Skeletal muscle tissue (tissue), 4 donors: ENCODE measurements around the gene PHETA1. TPM values are rescaled to one million over a fixed set of nuclear protein-coding genes. Genes with fewer than 3 reads are reported as not detected.

Experiments used
- H3K27ac ChIP-seq: one replicate; pipeline ENCODE4 v1.7.0; 2013; ENCODE audit warnings: mild to moderate bottlenecking, low read depth, low read length, inconsistent platforms
- H3K27me3 ChIP-seq, 3 donors: one replicate each; pipeline ENCODE4 v1.7.0; 2013; ENCODE audit warnings: low read length in 3 of 3; ENCODE audit not compliant: control insufficient read depth in 3 of 3, insufficient read depth in 3 of 3
- H3K36me3 ChIP-seq, 3 donors: one replicate each; pipeline ENCODE4 v1.7.0; 2013; ENCODE audit warnings: low read length in 3 of 3; ENCODE audit not compliant: control insufficient read depth in 3 of 3, insufficient read depth in 3 of 3
- H3K4me1 ChIP-seq, 3 donors: one replicate each; pipeline ENCODE4 v1.7.0; 2013; ENCODE audit warnings: low read length in 3 of 3, mild to moderate bottlenecking in 3 of 3; ENCODE audit not compliant: control insufficient read depth in 3 of 3, insufficient read depth in 3 of 3
- H3K4me3 ChIP-seq, 3 donors: one replicate each; pipeline ENCODE4 v1.7.0; 2013; ENCODE audit warnings: low read length in 3 of 3
- H3K9ac ChIP-seq, 3 donors: one replicate each; pipeline ENCODE4 v1.7.0; 2013; ENCODE audit warnings: low read length in 3 of 3, mild to moderate bottlenecking in 3 of 3, moderate library complexity in 2 of 3, low read depth in 1 of 3
- H3K9me3 ChIP-seq, 3 donors: one replicate each; pipeline ENCODE4 v1.7.0; 2013; ENCODE audit warnings: low read length in 3 of 3; ENCODE audit not compliant: control insufficient read depth in 3 of 3
- total RNA-seq: library from RNA; depleted of rRNA; stranded (reverse); fragments of >200 nt; gene quantifications from one replicate; pipeline ENCODE4 v1.2.3, GENCODE V29; 2014
- donor health status: Osteomylitis.

The PHETA1 gene
- total RNA-seq, 1 donor from 2014 or later: 2.6 TPM

- no peak overlapping the region for H3K27ac ChIP-seq
- no peak overlapping the region for H3K4me3 ChIP-seq
- H3K27me3 ChIP-seq: peaks cover 0 to 7% (median 3%) of the 10 kb centered on the region in 3 donors
- H3K9me3 ChIP-seq: no peaks in the 10 kb centered on the region
- H3K9ac ChIP-seq: no peak overlapping the region
- H3K4me1 ChIP-seq: no peaks in the 10 kb centered on the region
- no peaks in the 10 kb centered on the region for H3K36me3 ChIP-seq
These were observed 37.8 kb downstream of the PHETA1 start for GRCh38 chr12:111330800-111331752.

DNA sequence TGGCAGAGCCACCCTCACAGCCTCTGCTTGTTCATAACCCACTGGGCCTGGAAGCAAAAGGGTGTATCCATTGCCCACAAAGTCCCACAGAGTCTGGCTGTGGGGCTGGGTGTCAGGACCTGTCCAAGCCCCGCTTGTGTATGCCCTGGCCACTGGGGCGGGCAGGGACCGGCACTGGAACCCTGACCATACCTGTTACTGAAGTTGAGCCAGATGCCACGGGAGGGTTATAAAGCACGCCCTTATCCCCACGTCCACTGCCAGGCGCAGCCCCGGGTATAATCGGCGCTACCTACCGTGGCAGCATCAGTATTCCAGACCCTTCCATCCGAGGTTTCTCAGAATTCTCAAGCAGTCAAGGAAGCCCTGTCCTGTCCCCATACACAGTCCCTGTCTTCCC, 40.8 kb downstream of the PHETA1 start:
- Histone ChIP-seq H3K27ac (no peak overlapping the region), H3K9ac (no peak overlapping the region), H3K9me3 (no peaks in the 10 kb centered on the region), H3K4me1 (no peaks in the 10 kb centered on the region), H3K27me3 (peaks cover 0 to 7% (median 3%) of the 10 kb centered on the region in 3 donors), H3K4me3 (no peak overlapping the region), H3K36me3 (no peaks in the 10 kb centered on the region)

DNA sequence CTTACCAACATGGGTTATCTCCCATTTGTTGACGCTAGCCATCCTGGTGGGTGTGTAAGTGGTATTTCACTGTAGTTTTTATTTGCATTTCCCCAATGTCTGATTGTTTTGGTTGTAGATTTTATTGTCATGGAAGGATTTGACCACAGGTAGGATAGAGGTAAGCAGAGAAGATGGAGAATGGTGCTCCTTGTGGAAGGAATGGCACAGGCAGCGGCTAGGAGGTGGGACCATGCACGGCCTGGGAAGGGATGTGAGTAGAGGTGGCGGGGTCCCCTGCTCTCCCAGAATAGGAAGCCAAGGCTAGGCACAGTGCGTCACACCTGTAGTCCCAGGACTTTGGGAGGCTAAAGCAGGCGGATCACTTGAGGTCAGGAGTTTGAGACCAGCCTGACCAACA, 41.4 kb downstream of the PHETA1 start:
- H3K36me3 ChIP-seq: no peaks in the 10 kb centered on the region
- H3K4me3 ChIP-seq: no peak overlapping the region
- H3K9me3 ChIP-seq: no peaks in the 10 kb centered on the region
- no peak overlapping the region for H3K9ac ChIP-seq
- no peak overlapping the region for H3K27ac ChIP-seq
- peaks cover 0 to 7% (median 3%) of the 10 kb centered on the region in 3 donors for H3K27me3 ChIP-seq
- no peaks in the 10 kb centered on the region for H3K4me1 ChIP-seq

GRCh38 chr12:111322336-111323250, 46.3 kb downstream of the PHETA1 start:
- H3K9ac ChIP-seq: no peak overlapping the region

GRCh38 chr12:111321317-111321716, 47.6 kb downstream of the PHETA1 start:
- H3K36me3 ChIP-seq: no peaks in the 10 kb centered on the region
- H3K4me1 ChIP-seq: no peaks in the 10 kb centered on the region
- H3K9me3 ChIP-seq: no peaks in the 10 kb centered on the region
- no peak overlapping the region for H3K4me3 ChIP-seq
- H3K27me3 ChIP-seq: peaks cover 0 to 7% (median 3%) of the 10 kb centered on the region in 3 donors
- no peak overlapping the region for H3K9ac ChIP-seq
- no peak overlapping the region for H3K27ac ChIP-seq

More at GRCh38 chr12:111322336-111323250, 46.3 kb downstream of the PHETA1 start:
- H3K36me3 ChIP-seq: no peaks in the 10 kb centered on the region
- no peaks in the 10 kb centered on the region for H3K9me3 ChIP-seq
- H3K4me1 ChIP-seq: no peaks in the 10 kb centered on the region
- no peak overlapping the region for H3K27ac ChIP-seq
- peaks cover 0 to 7% (median 3%) of the 10 kb centered on the region in 3 donors for H3K27me3 ChIP-seq
- H3K4me3 ChIP-seq: no peak overlapping the region

GRCh38 chr12:111320258-111321050, 48.4 kb downstream of the PHETA1 start:
- Histone ChIP-seq H3K4me3 (no peak overlapping the region), H3K9me3 (no peaks in the 10 kb centered on the region), H3K9ac (no peak overlapping the region), H3K27me3 (peaks cover 0 to 7% (median 3%) of the 10 kb centered on the region in 3 donors), H3K27ac (no peak overlapping the region), H3K36me3 (no peaks in the 10 kb centered on the region), H3K4me1 (no peaks in the 10 kb centered on the region)

DNA sequence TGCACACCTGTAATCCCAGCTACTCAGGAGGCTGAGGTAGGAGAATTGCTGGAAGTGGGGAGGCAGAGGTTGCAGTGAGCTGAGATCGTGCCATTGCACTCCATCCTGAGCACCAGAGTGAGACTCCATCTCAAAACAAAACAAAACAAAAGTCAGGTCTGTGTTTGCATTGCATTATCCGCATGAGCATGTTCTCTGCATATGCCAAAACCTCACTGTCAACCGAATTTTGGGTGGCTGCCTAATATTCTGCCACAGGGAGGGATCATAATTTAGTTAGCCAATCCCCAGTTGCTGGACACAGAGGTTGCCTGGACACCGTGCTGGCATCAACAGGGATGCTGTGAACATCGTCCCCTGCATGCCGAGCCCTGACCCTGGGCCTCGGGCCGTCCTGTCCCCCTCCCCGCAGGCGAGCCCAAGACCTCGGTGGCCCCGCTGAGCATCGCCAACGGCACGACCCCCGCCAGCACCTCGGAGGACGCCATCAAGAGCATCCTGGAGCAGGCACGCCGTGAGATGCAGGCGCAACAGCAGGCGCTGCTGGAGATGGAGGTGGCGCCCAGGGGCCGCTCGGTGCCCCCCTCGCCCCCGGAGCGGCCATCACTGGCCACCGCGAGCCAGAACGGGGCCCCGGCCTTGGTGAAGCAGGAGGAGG, 49.2 kb downstream of the PHETA1 start:
- H3K36me3 ChIP-seq: no peaks in the 10 kb centered on the region
- H3K9me3 ChIP-seq: no peaks in the 10 kb centered on the region
- H3K9ac ChIP-seq: no peak overlapping the region
- no peaks in the 10 kb centered on the region for H3K4me1 ChIP-seq
- no peak overlapping the region for H3K27ac ChIP-seq
- H3K27me3 ChIP-seq: peaks cover 0 to 7% (median 3%) of the 10 kb centered on the region in 3 donors
- no peak overlapping the region for H3K4me3 ChIP-seq

- H3K36me3 ChIP-seq: no peaks in the 10 kb centered on the region
- H3K9ac ChIP-seq: no peak overlapping the region
- H3K4me3 ChIP-seq: no peak overlapping the region
- peaks cover 0 to 4% (median 3%) of the 10 kb centered on the region in 3 donors for H3K4me1 ChIP-seq
- H3K9me3 ChIP-seq: no peaks in the 10 kb centered on the region
- no peak overlapping the region for H3K27ac ChIP-seq
- peaks cover 0 to 7% (median 3%) of the 10 kb centered on the region in 3 donors for H3K27me3 ChIP-seq
These were observed 50.4 kb downstream of the PHETA1 start for GRCh38 chr12:111318450-111318849.

GRCh38 chr12:111316671-111317070, 52.2 kb downstream of the PHETA1 start:
- Histone ChIP-seq H3K27ac (no peak overlapping the region), H3K4me3 (no peak overlapping the region), H3K9ac (no peak overlapping the region), H3K36me3 (no peaks in the 10 kb centered on the region), H3K4me1 (peaks cover 0 to 4% (median 3%) of the 10 kb centered on the region in 3 donors), H3K9me3 (no peaks in the 10 kb centered on the region), H3K27me3 (peaks cover 0 to 7% (median 2%) of the 10 kb centered on the region in 3 donors)
